Stimulated activated naive CD8-positive, alpha-beta T cell treated with anti-CD3 and anti-CD28 coated beads, Interleukin-15, amount 100 ng/mL, for 72 hours (primary cell): ENCODE measurements around the gene FREM3.
A peak's percentile ranks its signal among the peaks of the same experiment; 100 is the strongest.
"Not testable (repeated sequence)": the region's sequence is repeated elsewhere in the genome, so short reads cannot be mapped to it uniquely, and the experiment has no call there.

Experiments used
- ATAC-seq: fragments of 150-1000 bp; cut with Tn5 transposase; 2 replicates; pipeline ENCODE4 v1.10.0; 2021; ENCODE audit warnings: mild to moderate bottlenecking, moderate library complexity
- DNase-seq, 2 donors: peaks; one replicate each; pipeline ENCODE4 v3.0.0; 2021 to 2022
- H3K27ac Mint-ChIP-seq, 2 donors: one replicate each; pipeline ENCODE4 v1.8.0; 2022; ENCODE audit warnings: mild to moderate bottlenecking in 2 of 2, mixed read lengths in 2 of 2, moderate library complexity in 2 of 2
- H3K27me3 Mint-ChIP-seq: one replicate; pipeline ENCODE4 v1.8.0; 2022; ENCODE audit warnings: mixed read lengths
- H3K4me1 Mint-ChIP-seq: one replicate; pipeline ENCODE4 v1.8.0; 2022; ENCODE audit warnings: mild to moderate bottlenecking, mixed read lengths
- H3K4me3 Mint-ChIP-seq, 2 donors: one replicate each; pipeline ENCODE4 v1.8.0; 2022; ENCODE audit warnings: mild to moderate bottlenecking in 2 of 2, mixed read lengths in 2 of 2, moderate library complexity in 1 of 2
- H3K9me3 Mint-ChIP-seq, 2 donors: one replicate each; pipeline ENCODE4 v1.8.0; 2022; ENCODE audit warnings: mixed read lengths in 2 of 2

FREM3 gene

GRCh38 chr4:143559757-143560147 lies 140.7 kb downstream of the FREM3 start:
- Mint-ChIP-seq H3K27me3 (no peaks in the 10 kb centered on the region), H3K4me1 (peaks cover 29% of the 10 kb centered on the region), H3K9me3 (no peaks in the 10 kb centered on the region), H3K4me3 (peak overlapping the region; percentile 96), H3K27ac (peak overlapping the region; percentile 89 to 98)
- DNase-seq (peak in 1 of 2 donors; percentile 56), ATAC-seq (peak; percentile 54)

DNA sequence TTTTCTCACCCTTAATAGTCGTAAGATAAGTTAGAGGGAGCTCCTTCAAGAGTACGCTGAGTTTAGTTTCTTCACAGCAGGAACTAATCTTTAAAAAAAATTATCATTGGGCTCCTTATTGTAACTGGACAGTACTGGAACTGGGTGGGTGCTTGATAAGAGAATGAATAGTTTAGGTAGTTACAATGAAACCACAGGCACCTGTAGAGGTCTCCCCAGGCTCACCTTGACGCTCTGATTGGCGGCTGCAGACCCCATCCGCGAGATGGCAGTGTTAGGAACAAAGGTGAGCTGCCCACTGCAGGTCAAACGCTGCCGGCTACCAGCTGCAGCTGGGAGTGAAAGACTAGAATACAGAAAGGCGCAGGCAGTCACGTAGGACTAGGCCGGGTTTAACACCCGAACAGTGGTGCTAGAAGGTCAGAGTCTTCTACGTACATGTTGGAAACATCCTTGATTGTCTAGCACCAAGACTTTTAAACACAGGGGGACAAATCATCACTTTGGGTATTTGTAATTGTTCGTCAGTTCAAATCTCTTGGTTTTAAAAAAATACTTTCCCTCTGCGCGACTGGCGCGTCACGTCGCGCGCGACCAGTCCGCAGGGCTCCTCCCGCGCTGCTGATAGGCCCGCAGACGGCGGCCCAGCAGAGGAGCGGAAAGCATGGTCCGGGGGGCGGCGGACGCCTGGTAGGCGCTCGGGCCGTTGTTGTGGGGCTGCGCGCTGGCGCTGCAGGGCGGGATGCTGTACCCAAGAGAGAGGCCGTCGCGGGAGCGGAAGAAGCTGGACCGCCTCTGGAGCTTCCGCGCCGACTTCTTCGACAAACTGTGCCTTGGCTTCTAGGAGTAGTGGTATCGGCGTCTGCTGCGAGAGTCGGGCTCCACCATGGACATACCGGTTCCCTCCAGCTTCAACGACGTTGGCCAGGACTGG lies 141.4 kb downstream of the FREM3 start:
- Mint-ChIP-seq H3K9me3 (no peaks in the 10 kb centered on the region), H3K4me3 (peak overlapping the region; percentile 96), H3K27ac (peak overlapping the region; percentile 89 to 98), H3K27me3 (no peaks in the 10 kb centered on the region), H3K4me1 (peaks cover 34% of the 10 kb centered on the region)
- peak; percentile 85 for ATAC-seq
- peak; percentile 60 to 78 for DNase-seq

DNA sequence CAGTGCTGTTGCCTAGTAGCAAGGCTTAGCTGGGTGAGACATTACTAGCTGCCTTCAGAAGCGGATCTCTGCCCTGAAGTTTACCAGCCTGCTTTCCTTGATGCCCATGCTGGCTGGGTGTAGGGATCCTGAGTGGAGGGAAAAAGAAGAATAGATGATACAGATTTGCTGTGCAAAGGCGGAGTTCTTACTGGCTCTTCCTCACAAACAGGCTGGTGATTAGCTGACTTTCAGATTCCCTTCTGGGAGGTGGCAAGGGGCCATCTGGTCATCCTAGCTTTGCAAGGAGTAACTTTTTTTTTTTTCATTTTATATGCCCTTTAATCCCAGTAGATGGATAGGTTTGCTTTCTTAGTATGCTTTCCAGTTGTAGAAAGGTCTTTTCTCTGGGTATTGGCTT lies 142.2 kb downstream of the FREM3 start:
- DNase-seq (no peak), ATAC-seq (no peak)
- Mint-ChIP-seq H3K4me3 (no peak overlapping the region), H3K27me3 (no peaks in the 10 kb centered on the region), H3K27ac (no peak overlapping the region), H3K9me3 (no peaks in the 10 kb centered on the region), H3K4me1 (peaks cover 34% of the 10 kb centered on the region)

DNA sequence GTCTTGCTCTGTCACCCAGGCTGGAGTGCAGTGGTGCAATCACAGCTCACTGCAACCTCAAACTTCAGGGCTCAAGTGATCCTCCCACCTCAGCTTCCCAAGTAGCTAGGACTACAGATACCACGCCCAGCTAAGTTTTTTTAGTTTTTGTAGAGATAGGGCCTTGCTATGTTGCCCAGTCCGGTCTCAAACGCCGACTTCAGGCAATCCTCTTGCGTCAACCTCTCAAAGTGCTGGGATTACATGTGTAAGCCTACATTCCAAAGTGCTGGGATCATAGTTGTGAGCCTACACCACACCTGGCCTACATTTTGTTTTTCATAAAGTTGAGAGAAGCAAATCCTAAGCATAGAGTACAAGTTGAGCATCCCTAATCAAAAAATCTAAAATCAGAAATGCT lies 144.8 kb downstream of the FREM3 start:
- H3K4me3 Mint-ChIP-seq: no peak overlapping the region
- H3K9me3 Mint-ChIP-seq: no peaks in the 10 kb centered on the region
- peaks cover 34% of the 10 kb centered on the region for H3K4me1 Mint-ChIP-seq
- ATAC-seq (no peak), DNase-seq (no peak)
- no peaks in the 10 kb centered on the region for H3K27me3 Mint-ChIP-seq
- no peak overlapping the region for H3K27ac Mint-ChIP-seq

DNA sequence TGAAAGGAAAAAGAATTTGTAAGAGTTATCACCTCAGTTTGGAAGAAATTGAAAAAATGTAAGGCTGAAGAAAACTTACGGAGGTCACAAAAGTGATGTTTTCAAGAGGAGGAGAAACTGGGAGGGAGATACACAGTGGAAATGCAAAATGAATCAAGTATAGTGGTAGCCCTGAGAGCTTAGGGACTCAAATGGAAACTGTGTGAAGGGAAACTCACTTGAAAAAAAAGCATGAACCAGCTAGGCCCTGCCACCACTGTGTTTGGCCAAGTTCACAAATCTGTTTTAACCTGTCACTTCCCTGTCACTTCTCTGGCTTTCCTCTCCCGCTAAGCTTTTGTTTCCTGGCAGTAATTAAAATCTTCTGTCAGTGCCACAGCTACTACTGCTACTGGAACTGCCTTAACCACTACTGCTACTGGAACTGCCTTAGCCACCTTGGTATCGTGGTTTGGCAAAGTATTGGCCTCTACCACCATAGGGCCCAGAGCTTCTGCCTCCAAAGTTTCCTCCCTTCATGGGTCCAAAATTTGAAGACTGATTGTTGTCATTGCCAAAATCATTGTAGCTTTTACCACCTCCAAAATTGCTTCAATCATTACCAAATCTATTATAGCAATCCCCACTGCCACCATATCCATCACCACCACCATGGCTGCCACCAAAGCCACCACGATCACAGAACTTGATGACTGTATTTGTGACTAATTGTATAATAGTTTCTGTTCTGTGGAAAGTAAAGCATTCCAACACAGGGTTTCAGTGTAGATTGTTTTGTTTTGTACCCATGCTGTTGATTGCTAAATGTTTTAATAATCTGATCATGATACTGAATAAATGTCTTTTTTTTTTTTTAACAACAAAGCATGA lies 145.5 kb downstream of the FREM3 start:
- no peak overlapping the region for H3K4me3 Mint-ChIP-seq
- peak; percentile 41 for ATAC-seq
- H3K9me3 Mint-ChIP-seq: no peaks in the 10 kb centered on the region
- H3K4me1 Mint-ChIP-seq: peaks cover 27% of the 10 kb centered on the region
- peak overlapping the region; percentile 81 to 96 for H3K27ac Mint-ChIP-seq
- DNase-seq: peak in 1 of 2 donors; percentile 52
- no peaks in the 10 kb centered on the region for H3K27me3 Mint-ChIP-seq

DNA sequence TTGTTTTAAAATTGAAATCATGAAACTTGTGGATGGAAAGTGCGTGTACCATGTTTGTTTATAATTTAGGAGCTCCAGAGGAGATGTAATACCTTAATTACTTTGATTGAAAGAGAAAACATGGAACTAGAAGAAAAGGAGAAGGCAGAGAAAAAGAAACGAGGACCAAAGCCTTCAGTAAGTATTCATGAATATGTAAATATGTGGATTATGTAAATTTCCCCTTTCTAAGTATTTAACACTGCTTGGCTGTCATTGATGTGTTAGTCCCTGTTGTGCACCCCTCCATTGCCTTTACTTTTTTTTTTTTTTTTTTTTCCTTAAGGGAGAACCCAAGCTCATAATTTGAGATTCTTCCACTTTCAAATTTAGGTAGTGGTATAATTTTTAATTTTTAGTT lies 150.5 kb downstream of the FREM3 start:
- H3K27ac Mint-ChIP-seq: no peak overlapping the region
- no peaks in the 10 kb centered on the region for H3K27me3 Mint-ChIP-seq
- H3K4me3 Mint-ChIP-seq: no peak overlapping the region
- H3K9me3 Mint-ChIP-seq: no peaks in the 10 kb centered on the region
- DNase-seq: no peak
- ATAC-seq: no peak
- H3K4me1 Mint-ChIP-seq: peaks cover 6% of the 10 kb centered on the region

- no peaks in the 10 kb centered on the region for H3K27me3 Mint-ChIP-seq
- ATAC-seq (no peak), DNase-seq (no peak)
- H3K27ac Mint-ChIP-seq: no peak overlapping the region
- peaks cover 0 to 5% of the 10 kb centered on the region in 2 donors for H3K9me3 Mint-ChIP-seq
- peaks cover 22% of the 10 kb centered on the region for H3K4me1 Mint-ChIP-seq
- no peak overlapping the region for H3K4me3 Mint-ChIP-seq
Measured at GRCh38 chr4:143539670-143540023, 160.8 kb downstream of the FREM3 start.

GRCh38 chr4:143538979-143539669 lies 161.4 kb downstream of the FREM3 start:
- Mint-ChIP-seq H3K4me3 (no peak overlapping the region), H3K4me1 (peaks cover 22% of the 10 kb centered on the region), H3K27me3 (no peaks in the 10 kb centered on the region), H3K27ac (no peak overlapping the region), H3K9me3 (peaks cover 0 to 5% of the 10 kb centered on the region in 2 donors)
- DNase-seq (peak in 1 of 2 donors; percentile 26), ATAC-seq (peak; percentile 71)

DNA sequence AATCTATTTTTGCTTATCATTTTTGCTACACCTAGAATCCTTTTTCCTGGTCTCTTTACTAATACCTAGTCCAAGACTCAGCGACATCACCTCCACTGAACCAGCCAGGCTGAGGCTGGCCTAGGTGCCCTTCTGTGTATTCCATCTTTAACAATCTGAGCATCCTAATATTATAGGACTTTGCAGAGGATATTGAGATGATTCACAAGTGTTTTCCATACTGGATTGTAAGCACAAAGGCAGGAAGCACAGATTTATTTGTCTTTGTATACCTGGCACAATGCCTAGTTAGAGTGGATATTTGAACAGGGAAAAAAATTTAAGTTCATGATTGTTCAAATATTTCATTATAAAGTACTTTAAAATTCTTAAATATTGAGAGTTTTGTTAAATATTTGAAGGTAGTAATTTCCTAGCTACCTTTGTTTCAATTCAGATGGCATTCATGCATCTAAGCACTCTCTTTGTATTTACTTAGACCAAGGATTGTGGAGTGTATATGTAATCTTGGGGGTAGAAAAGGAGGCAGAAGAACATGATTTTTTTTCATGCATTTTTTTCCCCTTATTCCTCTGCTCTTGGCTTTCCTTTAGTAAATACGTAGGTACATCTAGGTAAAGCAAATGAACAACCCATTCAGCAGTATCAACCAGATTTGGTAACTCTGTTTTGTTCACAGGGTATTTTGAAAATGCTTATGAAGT lies 168.5 kb downstream of the FREM3 start:
- Mint-ChIP-seq H3K4me3 (no peak overlapping the region), H3K27ac (no peak overlapping the region)
- DNase-seq: no peak

GRCh38 chr4:143531380-143531779 lies 169.1 kb downstream of the FREM3 start:
- H3K9me3 Mint-ChIP-seq: no peaks in the 10 kb centered on the region
- ATAC-seq: peak; percentile 33
- DNase-seq: no peak
- no peak overlapping the region for H3K27ac Mint-ChIP-seq
- H3K4me3 Mint-ChIP-seq: no peak overlapping the region
- no peaks in the 10 kb centered on the region for H3K27me3 Mint-ChIP-seq
- H3K4me1 Mint-ChIP-seq: no peaks in the 10 kb centered on the region

More for the DNA sequence above, 168.5 kb downstream of the FREM3 start:
- Mint-ChIP-seq H3K4me1 (no peaks in the 10 kb centered on the region), H3K27me3 (no peaks in the 10 kb centered on the region), H3K9me3 (no peaks in the 10 kb centered on the region)
- no peak for ATAC-seq

DNA sequence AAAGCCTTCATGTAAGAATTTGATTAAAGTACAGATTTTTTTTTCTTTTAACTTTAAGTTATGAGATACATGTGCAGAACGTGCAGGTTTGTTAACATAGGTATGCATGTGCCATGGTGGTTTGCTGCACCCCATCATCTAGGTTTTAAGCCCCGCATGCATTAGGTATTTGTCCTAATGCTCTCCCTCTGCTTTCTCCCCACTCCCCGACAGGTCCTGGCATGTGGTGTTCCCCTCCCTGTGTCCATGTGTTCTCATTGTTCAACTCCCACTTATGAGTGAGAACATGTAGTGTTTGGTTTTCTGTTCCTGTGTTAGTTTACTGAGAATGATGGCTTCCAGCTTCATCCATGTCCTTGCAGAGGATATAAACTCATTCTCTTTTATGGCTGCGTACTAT lies 172.4 kb downstream of the FREM3 start:
- not testable (repeated sequence) for H3K27ac Mint-ChIP-seq, H3K4me1 Mint-ChIP-seq, H3K27me3 Mint-ChIP-seq, H3K9me3 Mint-ChIP-seq, H3K4me3 Mint-ChIP-seq, ATAC-seq, DNase-seq
